KMS-11 (cell line): ENCODE data around the gene NTM.

Experiments
- H2AFZ ChIP-seq: fragments of 200-600 bp; sonication (generic); 2 replicates; pipeline ENCODE4 v1.6.1; 2016; ENCODE audit warnings: antibody characterized with exemption, mixed run types, low read depth
- H3K27ac ChIP-seq: fragments of 200-600 bp; sonication (generic); 2 replicates; pipeline ENCODE4 v1.6.1; 2016; ENCODE audit warnings: mild to moderate bottlenecking, mixed run types
- H3K27me3 ChIP-seq: fragments of 200-600 bp; sonication (generic); 2 replicates; pipeline ENCODE4 v1.6.1; 2017; ENCODE audit warnings: mild to moderate bottlenecking, low read depth, mixed run types, moderate library complexity; ENCODE audit not compliant: insufficient read depth
- H3K36me3 ChIP-seq: fragments of 200-600 bp; sonication (generic); 2 replicates; pipeline ENCODE4 v1.6.1; 2017; ENCODE audit warnings: mild to moderate bottlenecking, mixed run types; ENCODE audit not compliant: insufficient read depth
- H3K4me1 ChIP-seq: fragments of 200-600 bp; sonication (generic); 2 replicates; pipeline ENCODE4 v1.6.1; 2016; ENCODE audit warnings: mild to moderate bottlenecking, low read depth, mixed run types; ENCODE audit not compliant: poor library complexity, severe bottlenecking
- H3K4me2 ChIP-seq: fragments of 200-600 bp; sonication (generic); 2 replicates; pipeline ENCODE4 v1.7.0; 2016; ENCODE audit warnings: mild to moderate bottlenecking, mixed run types
- H3K4me3 ChIP-seq: fragments of 200-600 bp; sonication (generic); IDR thresholded peaks from 2 replicates; pipeline ENCODE4 v1.6.1; 2017; ENCODE audit warnings: low read depth, low read length, mixed read lengths; ENCODE audit not compliant: insufficient read depth
- H3K79me2 ChIP-seq: fragments of 200-600 bp; sonication (generic); 2 replicates; pipeline ENCODE4 v1.6.1; 2016; ENCODE audit warnings: low read depth, mixed run types; ENCODE audit not compliant: insufficient read depth
- H3K9ac ChIP-seq: fragments of 200-600 bp; sonication (generic); 2 replicates; pipeline ENCODE4 v1.6.1; 2016; ENCODE audit warnings: mild to moderate bottlenecking, mixed run types
- H4K20me1 ChIP-seq: fragments of 200-600 bp; sonication (generic); 2 replicates; pipeline ENCODE4 v1.6.1; 2016; ENCODE audit warnings: mild to moderate bottlenecking, mixed run types; ENCODE audit not compliant: insufficient read depth
- CTCF ChIP-seq: fragments of 200-600 bp; sonication (generic); conservative IDR thresholded peaks from 2 replicates; pipeline ENCODE4 v1.6.1; 2017; ENCODE audit warnings: low read depth, mild to moderate bottlenecking, antibody characterized with exemption, low read length, moderate library complexity, mixed read lengths

Gene NTM

GRCh38 chr11:131886201-131886600 is 515.8 kb downstream of the NTM start:
- TF ChIP-seq CTCF = no peak
- Histone ChIP-seq H3K27ac (no peak overlapping the region), H3K36me3 (no peaks in the 10 kb centered on the region), H4K20me1 (no peaks in the 10 kb centered on the region), H3K27me3 (no peaks in the 10 kb centered on the region), H3K9ac (no peak overlapping the region), H3K4me2 (no peak overlapping the region), H3K79me2 (no peaks in the 10 kb centered on the region), H2AFZ (no peak overlapping the region), H3K4me1 (no peaks in the 10 kb centered on the region), H3K4me3 (no peak overlapping the region)

- Histone ChIP-seq H2AFZ (no peak overlapping the region), H3K9ac (no peak overlapping the region), H3K27ac (no peak overlapping the region), H4K20me1 (no peaks in the 10 kb centered on the region), H3K4me2 (no peak overlapping the region), H3K36me3 (no peaks in the 10 kb centered on the region), H3K79me2 (no peaks in the 10 kb centered on the region), H3K4me3 (no peak overlapping the region), H3K4me1 (no peaks in the 10 kb centered on the region), H3K27me3 (no peaks in the 10 kb centered on the region)
- no peak for TF ChIP-seq CTCF
Observed at GRCh38 chr11:131888230-131888855, 517.9 kb downstream of the NTM start.

GRCh38 chr11:131889146-131889577 is 518.7 kb downstream of the NTM start:
- Histone ChIP-seq H3K79me2 (no peaks in the 10 kb centered on the region), H3K4me2 (no peak overlapping the region), H3K4me3 (no peak overlapping the region), H3K9ac (no peak overlapping the region), H3K36me3 (no peaks in the 10 kb centered on the region), H2AFZ (no peak overlapping the region), H3K27me3 (no peaks in the 10 kb centered on the region), H4K20me1 (no peaks in the 10 kb centered on the region), H3K4me1 (no peaks in the 10 kb centered on the region), H3K27ac (no peak overlapping the region)
- no peak for TF ChIP-seq CTCF

GRCh38 chr11:131889760-131890581 is 519.6 kb downstream of the NTM start:
- Histone ChIP-seq H3K9ac (no peak overlapping the region), H2AFZ (no peak overlapping the region), H3K79me2 (no peaks in the 10 kb centered on the region), H3K4me2 (no peak overlapping the region), H3K27me3 (no peaks in the 10 kb centered on the region), H3K36me3 (no peaks in the 10 kb centered on the region), H3K27ac (no peak overlapping the region), H3K4me3 (no peak overlapping the region), H4K20me1 (no peaks in the 10 kb centered on the region), H3K4me1 (no peaks in the 10 kb centered on the region)
- TF ChIP-seq CTCF = no peak
